HEK293 (cell line): ENCODE data around the gene PKP3.

Source experiments
- CTCF ChIA-PET: fragments of 350-600 bp; formaldehyde crosslinking; extraction: SDS; loops from one replicate; lab custom pipeline; 2021; ENCODE audit warnings: antibody characterized with exemption; lab: Yijun Ruan, JAX
- POLR2A ChIA-PET: fragments of 300-600 bp; formaldehyde crosslinking; extraction: SDS; loops from one replicate; lab custom pipeline; 2020; ENCODE audit warnings: antibody characterized with exemption, inconsistent platforms; lab: Yijun Ruan, JAX
- H3K27ac ChIP-seq: fragments of 200-500 bp; sonication (Bioruptor generic); 2 replicates; pipeline ENCODE4 v1.5.1; 2014; ENCODE audit warnings: low read depth, low read length, control low read depth, inconsistent platforms; ENCODE audit errors: extremely low read depth
- H3K36me3 ChIP-seq, 2 experiments: fragments of 200-500 bp in 1 of 2; sonication (Bioruptor generic) in 1 of 2; 1 replicate in 1 of 2; 2 replicates in 1 of 2; pipeline ENCODE4 v1.5.1; 2014 to 2017; ENCODE audit warnings: inconsistent platforms in 2 of 2, low read length in 2 of 2; ENCODE audit not compliant: control insufficient read depth in 2 of 2, insufficient read depth in 1 of 2
- H3K4me1 ChIP-seq: fragments of 200-500 bp; sonication (Bioruptor generic); 2 replicates; pipeline ENCODE4 v1.5.1; 2014; ENCODE audit warnings: mild to moderate bottlenecking, low read length, inconsistent platforms; ENCODE audit not compliant: control insufficient read depth, insufficient read depth
- H3K4me3 ChIP-seq: 2 replicates; pipeline ENCODE4 v1.5.1; 2011; ENCODE audit warnings: low read depth, mild to moderate bottlenecking, control low read depth, low read length, moderate library complexity
- H3K9me3 ChIP-seq: fragments of 200-500 bp; sonication (Bioruptor generic); 2 replicates; pipeline ENCODE4 v1.5.1; 2014; ENCODE audit warnings: low read depth, low read length, inconsistent platforms; ENCODE audit not compliant: control insufficient read depth, insufficient read depth
- GLIS1 ChIP-seq: fragments of 450-650 bp; formaldehyde crosslinking; IDR thresholded peaks from 2 replicates; pipeline ENCODE4 v1.5.1; 2016; ENCODE audit warnings: missing biosample characterization, missing genetic modification characterization
- INSM2 ChIP-seq: fragments of 450-650 bp; formaldehyde crosslinking; IDR thresholded peaks from 2 replicates; pipeline ENCODE4 v1.5.1; 2016; ENCODE audit warnings: missing biosample characterization, missing genetic modification characterization
- REPIN1 ChIP-seq: fragments of 450-650 bp; formaldehyde crosslinking; IDR thresholded peaks from 2 replicates; pipeline ENCODE4 v1.5.1; 2017; ENCODE audit warnings: missing biosample characterization, missing genetic modification characterization, low read depth
- TRIM28 ChIP-seq: IDR thresholded peaks from 2 replicates; pipeline ENCODE4 v1.6.1; 2011; ENCODE audit warnings: low read length, control low read depth, borderline replicate concordance
- ZNF114 ChIP-seq: fragments of 450-650 bp; formaldehyde crosslinking; IDR thresholded peaks from 2 replicates; pipeline ENCODE4 v1.5.0; 2017; ENCODE audit warnings: missing biosample characterization, missing genetic modification characterization
- ZNF2 ChIP-seq: fragments of 450-650 bp; formaldehyde crosslinking; IDR thresholded peaks from 2 replicates; pipeline ENCODE4 v1.5.1; 2016; ENCODE audit warnings: missing biosample characterization, missing genetic modification characterization
- ZNF280D ChIP-seq: fragments of 450-650 bp; formaldehyde crosslinking; IDR thresholded peaks from 2 replicates; pipeline ENCODE4 v1.5.1; 2016; ENCODE audit warnings: missing biosample characterization, missing genetic modification characterization
- ZNF426 ChIP-seq: fragments of 450-650 bp; formaldehyde crosslinking; IDR thresholded peaks from 2 replicates; pipeline ENCODE4 v1.5.1; 2017; ENCODE audit warnings: missing biosample characterization, missing genetic modification characterization, mild to moderate bottlenecking, inconsistent platforms, moderate library complexity
- ZNF558 ChIP-seq: fragments of 450-650 bp; formaldehyde crosslinking; IDR thresholded peaks from 2 replicates; pipeline ENCODE4 v1.5.1; 2016; ENCODE audit warnings: missing biosample characterization, missing genetic modification characterization
- ZNF624 ChIP-seq: fragments of 450-650 bp; formaldehyde crosslinking; IDR thresholded peaks from 2 replicates; pipeline ENCODE4 v1.5.1; 2017; ENCODE audit warnings: missing biosample characterization, missing genetic modification characterization
- ZNF626 ChIP-seq: fragments of 450-650 bp; sonication (Bioruptor Pico); formaldehyde crosslinking; IDR thresholded peaks from 2 replicates; pipeline ENCODE4 v1.5.1; 2018; ENCODE audit warnings: missing biosample characterization, missing genetic modification characterization, inconsistent platforms
- ZNF664 ChIP-seq: fragments of 450-650 bp; formaldehyde crosslinking; IDR thresholded peaks from 2 replicates; pipeline ENCODE4 v1.5.1; 2016; ENCODE audit warnings: missing biosample characterization, missing genetic modification characterization
- ZNF747 ChIP-seq: fragments of 450-650 bp; formaldehyde crosslinking; IDR thresholded peaks from 2 replicates; pipeline ENCODE4 v1.5.1; 2016; ENCODE audit warnings: missing biosample characterization, missing genetic modification characterization
- ZNF768 ChIP-seq: fragments of 450-650 bp; formaldehyde crosslinking; IDR thresholded peaks from 2 replicates; pipeline ENCODE4 v1.5.1; 2018; ENCODE audit warnings: missing biosample characterization, mild to moderate bottlenecking, missing genetic modification characterization
- ZSCAN16 ChIP-seq: fragments of 450-650 bp; formaldehyde crosslinking; IDR thresholded peaks from 2 replicates; pipeline ENCODE4 v1.5.1; 2016; ENCODE audit warnings: missing biosample characterization, missing genetic modification characterization
- ZSCAN30 ChIP-seq: fragments of 450-650 bp; IDR thresholded peaks from 2 replicates; pipeline ENCODE4 v1.5.1; 2018; ENCODE audit warnings: missing biosample characterization, mild to moderate bottlenecking, missing genetic modification characterization, moderate library complexity

PKP3 gene

GRCh38 chr11:363948-364761, 29.9 kb upstream of the PKP3 start:
- POLR2A ChIA-PET, result interaction anchor here (0.6 to 0.7 kb wide), 2 partner anchors 41 to 84 kb away, joined by 3 to 4 read pairs; no protein-coding TSS in a partner anchor
- Histone ChIP-seq H3K9me3 (no peaks in the 10 kb centered on the region), H3K27ac (no peak overlapping the region), H3K4me3 (no peak overlapping the region), H3K4me1 (no peaks in the 10 kb centered on the region)
- TF ChIP-seq ZNF626 (tag by site-specific recombination) (no peak), ZNF426 (tag by site-specific recombination) (no peak), ZNF114 (tag by site-specific recombination) (no peak), ZNF747 (tag by site-specific recombination) (no peak), ZNF768 (tag by site-specific recombination) (no peak), TRIM28 (no peak), ZNF2 (tag by site-specific recombination) (no peak), ZSCAN30 (tag by site-specific recombination) (no peak), ZSCAN16 (tag by site-specific recombination) (no peak), REPIN1 (tag by site-specific recombination) (no peak), ZNF624 (tag by site-specific recombination) (no peak), INSM2 (no peak), ZNF280D (tag by site-specific recombination) (no peak)
- TF ChIP-seq, all 188 proteins: peak for 0
- H3K36me3 ChIP-seq, result no peaks in the 10 kb centered on the region
- CTCF ChIA-PET, result interaction anchor here (0.5 to 1.8 kb wide), 7 partner anchors 59 to 159 kb away, joined by 3 to 6 read pairs (median 3); no protein-coding TSS in a partner anchor

- POLR2A ChIA-PET, result no interaction called here
- TF ChIP-seq GLIS1 (tag by site-specific recombination) (peak; percentile 24; the same call in 1 of the 2 replicates), ZNF558 (tag by site-specific recombination) (no peak), ZNF664 (tag by site-specific recombination) (no peak)
- TF ChIP-seq, all 188 proteins: peak for 1
- H3K4me3 ChIP-seq, result no peak overlapping the region
Measured at GRCh38 chr11:364991-365725, 28.9 kb upstream of the PKP3 start.

More at GRCh38 chr11:364991-365725, 28.9 kb upstream of the PKP3 start:
- no peaks in the 10 kb centered on the region for H3K4me1 ChIP-seq
- H3K36me3 ChIP-seq, result no peaks in the 10 kb centered on the region
- CTCF ChIA-PET, result interaction anchor here (0.5 to 0.6 kb wide), 3 partner anchors 104 to 160 kb away, joined by 3 to 4 read pairs (median 4); no protein-coding TSS in a partner anchor
- no peak overlapping the region for H3K27ac ChIP-seq
- H3K9me3 ChIP-seq, result no peaks in the 10 kb centered on the region
